GM19023 (cell line): Measurements from ENCODE around the gene COL19A1.
A peak's percentile ranks its signal among the peaks of the same experiment; 100 is the strongest.

Source experiments
- ATAC-seq: cut with Tn5 transposase; IDR thresholded peaks from one replicate; pipeline ENCODE4 v1.9.1; 2021; ENCODE audit warnings: mild to moderate bottlenecking, moderate library complexity; ENCODE audit not compliant: unreplicated experiment

Gene COL19A1

GRCh38 chr6:70163795-70164194 lies 297.4 kb downstream of the COL19A1 start:
- no peak for ATAC-seq

GRCh38 chr6:70164556-70164955 lies 298.2 kb downstream of the COL19A1 start:
- no peak for ATAC-seq

GRCh38 chr6:70166088-70166958 lies 300.0 kb downstream of the COL19A1 start:
- ATAC-seq, result peak; percentile 80

- no peak for ATAC-seq
Measured at GRCh38 chr6:70168681-70169377, 302.5 kb downstream of the COL19A1 start.

GRCh38 chr6:70171236-70171635 lies 304.9 kb downstream of the COL19A1 start:
- no peak for ATAC-seq

GRCh38 chr6:70172252-70172651 lies 305.9 kb downstream of the COL19A1 start:
- no peak for ATAC-seq

GRCh38 chr6:70175770-70176169 lies 309.4 kb downstream of the COL19A1 start:
- ATAC-seq, result no peak

- no peak for ATAC-seq
Measured at GRCh38 chr6:70176842-70177550, 310.6 kb downstream of the COL19A1 start.

- no peak for ATAC-seq
Measured at GRCh38 chr6:70180183-70180900, 314.0 kb downstream of the COL19A1 start.

GRCh38 chr6:70180901-70181599 lies 314.7 kb downstream of the COL19A1 start:
- no peak for ATAC-seq

GRCh38 chr6:70183538-70183937 lies 317.2 kb downstream of the COL19A1 start:
- ATAC-seq, result no peak

GRCh38 chr6:70184723-70185122 lies 318.4 kb downstream of the COL19A1 start:
- ATAC-seq, result no peak

- no peak for ATAC-seq
Measured at GRCh38 chr6:70186461-70186860, 320.1 kb downstream of the COL19A1 start.

- no peak for ATAC-seq
Measured at GRCh38 chr6:70188202-70188601, 321.8 kb downstream of the COL19A1 start.

GRCh38 chr6:70194421-70194820 lies 328.1 kb downstream of the COL19A1 start:
- ATAC-seq, result no peak

GRCh38 chr6:70196531-70196930 lies 330.2 kb downstream of the COL19A1 start:
- ATAC-seq, result no peak

- ATAC-seq, result no peak
Measured at GRCh38 chr6:70198785-70199184, 332.4 kb downstream of the COL19A1 start.

GRCh38 chr6:70208235-70208790 lies 342.0 kb downstream of the COL19A1 start:
- no peak for ATAC-seq

- no peak for ATAC-seq
Measured at GRCh38 chr6:70210462-70210861, 344.1 kb downstream of the COL19A1 start.
